ENCODE measurements around the gene ITGB1BP2. TPM values are rescaled to one million over a fixed set of nuclear protein-coding genes. Genes with fewer than 3 reads are reported as not detected.

The ITGB1BP2 gene
- total and polyA plus RNA-seq, 2 of the 13 experiments (the other 11 are each of a cell fraction or from before 2014, with no cell fraction given): 0.90 to 2.2 TPM

GRCh38 chrX:71283403-71284143 lies 18.0 kb upstream of the ITGB1BP2 start, which contains the start of gene NONO (continued):
- TF ChIP-seq RFXAP (CRISPR knock-in tag; IDR thresholded peaks at IDR 0.05; ENCODE audit: borderline replicate concordance) (peak; percentile 62; the same call in 1 of the 2 replicates), DR1 (CRISPR knock-in tag; IDR thresholded peaks at IDR 0.05) (peak; percentile 47; the same call in 1 of the 2 replicates), ZNF552 (CRISPR knock-in tag; IDR thresholded peaks at IDR 0.05; ENCODE audit: borderline replicate concordance) (no peak), ZBTB49 (CRISPR knock-in tag; IDR thresholded peaks at IDR 0.05; ENCODE audit: borderline replicate concordance) (no peak), GABPB1 (CRISPR knock-in tag; IDR thresholded peaks at IDR 0.05) (peak; percentile 87), ZBTB3 (CRISPR knock-in tag; IDR thresholded peaks at IDR 0.05; ENCODE audit: borderline replicate concordance, low read depth) (no peak), THRA (CRISPR knock-in tag; IDR thresholded peaks at IDR 0.05; ENCODE audit: borderline replicate concordance) (no peak), AGO2 (optimal IDR thresholded peaks at IDR 0.05; ENCODE audit: low read depth, low read length) (peak; percentile 71), ZNF510 (CRISPR knock-in tag; IDR thresholded peaks at IDR 0.05; ENCODE audit: low read depth) (no peak), MAX (IDR thresholded peaks at IDR 0.05) (0 out of 2 replicates have a peak, but pooled peaks have one; percentile 8), ZSCAN12 (CRISPR knock-in tag; IDR thresholded peaks at IDR 0.05) (no peak), ZNF431 (CRISPR knock-in tag; IDR thresholded peaks at IDR 0.05; ENCODE audit: borderline replicate concordance, low read depth) (no peak; the same call in 1 of the 2 replicates), SOX13 (IDR thresholded peaks at IDR 0.05) (no peak), SOX13 (CRISPR knock-in tag; conservative IDR thresholded peaks at IDR 0.05 in 1 of 2, IDR thresholded peaks at IDR 0.05 in 1 of 2) (no peak), NKX3-1 (CRISPR knock-in tag; IDR thresholded peaks at IDR 0.05) (no peak), NR1H2 (CRISPR knock-in tag; IDR thresholded peaks at IDR 0.05; ENCODE audit: borderline replicate concordance, low read depth) (no peak), ZNF33A (CRISPR knock-in tag; IDR thresholded peaks at IDR 0.05; ENCODE audit: borderline replicate concordance) (no peak), AFF4 (CRISPR knock-in tag; IDR thresholded peaks at IDR 0.05) (0 out of 2 replicates have a peak, but pooled peaks have one; percentile 60), ZZZ3 (CRISPR knock-in tag; IDR thresholded peaks at IDR 0.05; ENCODE audit: borderline replicate concordance) (no peak), EHMT2 (IDR thresholded peaks at IDR 0.05; ENCODE audit: borderline replicate concordance, low read depth, low read length) (no peak), PCBP1 (IDR thresholded peaks at IDR 0.05; ENCODE audit: borderline replicate concordance, low read depth, low read length) (0 out of 2 replicates have a peak, but pooled peaks have one; percentile 25)
